Measurements from ENCODE around the gene FMO2.

FMO2 gene

GRCh38 chr1:171185091-171185490 is at the start of gene FMO2:
Gene FMO2 (plus strand): TSS chr1:171185300. CDS start chr1:171185714, 414 bp downstream.
- DNase-seq (ENCODE audit: low read depth in 2 of 3, low spot score in 1 of 3), result no peak

GRCh38 chr1:171137580-171137979 is 47.5 kb upstream of the FMO2 start:
- DNase-seq (ENCODE audit: low read depth in 2 of 3, low spot score in 1 of 3), result no peak

- no peak for DNase-seq (ENCODE audit: low read depth in 2 of 3, low spot score in 1 of 3)
Observed at GRCh38 chr1:171138980-171139379, 46.1 kb upstream of the FMO2 start.

GRCh38 chr1:171139890-171140289 is 45.2 kb upstream of the FMO2 start:
- no peak for DNase-seq (ENCODE audit: low read depth in 2 of 3, low spot score in 1 of 3)

- DNase-seq (ENCODE audit: low read depth in 2 of 3, low spot score in 1 of 3), result no peak
Observed at GRCh38 chr1:171140401-171140800, 44.7 kb upstream of the FMO2 start.

- DNase-seq (ENCODE audit: low read depth in 2 of 3, low spot score in 1 of 3), result no peak
Observed at GRCh38 chr1:171140956-171141687, 44.0 kb upstream of the FMO2 start.

GRCh38 chr1:171141688-171142415 is 43.2 kb upstream of the FMO2 start:
- DNase-seq (ENCODE audit: low read depth in 2 of 3, low spot score in 1 of 3), result no peak

GRCh38 chr1:171142416-171143385 is 42.4 kb upstream of the FMO2 start:
- DNase-seq (ENCODE audit: low read depth in 2 of 3, low spot score in 1 of 3), result no peak

GRCh38 chr1:171150156-171150555 is 34.9 kb upstream of the FMO2 start:
- DNase-seq (ENCODE audit: low read depth in 2 of 3, low spot score in 1 of 3), result no peak

- DNase-seq (ENCODE audit: low read depth in 2 of 3, low spot score in 1 of 3), result no peak
Observed at GRCh38 chr1:171152549-171152948, 32.6 kb upstream of the FMO2 start.

GRCh38 chr1:171155484-171155883 is 29.6 kb upstream of the FMO2 start:
- DNase-seq (ENCODE audit: low read depth in 2 of 3, low spot score in 1 of 3), result no peak

- DNase-seq (ENCODE audit: low read depth in 2 of 3, low spot score in 1 of 3), result no peak
Observed at GRCh38 chr1:171158096-171158495, 27.0 kb upstream of the FMO2 start.

- no peak for DNase-seq (ENCODE audit: low read depth in 2 of 3, low spot score in 1 of 3)
Observed at GRCh38 chr1:171158551-171158950, 26.5 kb upstream of the FMO2 start.

- DNase-seq (ENCODE audit: low read depth in 2 of 3, low spot score in 1 of 3), result no peak
Observed at GRCh38 chr1:171159148-171159547, 26.0 kb upstream of the FMO2 start.

GRCh38 chr1:171160211-171160610 is 24.9 kb upstream of the FMO2 start:
- DNase-seq (ENCODE audit: low read depth in 2 of 3, low spot score in 1 of 3), result no peak

GRCh38 chr1:171160639-171161354 is 24.3 kb upstream of the FMO2 start:
- no peak for DNase-seq (ENCODE audit: low read depth in 2 of 3, low spot score in 1 of 3)

GRCh38 chr1:171161431-171161830 is 23.7 kb upstream of the FMO2 start:
- no peak for DNase-seq (ENCODE audit: low read depth in 2 of 3, low spot score in 1 of 3)

GRCh38 chr1:171166361-171166760 is 18.7 kb upstream of the FMO2 start:
- no peak for DNase-seq (ENCODE audit: low read depth in 2 of 3, low spot score in 1 of 3)

- DNase-seq (ENCODE audit: low read depth in 2 of 3, low spot score in 1 of 3), result no peak
Observed at GRCh38 chr1:171167785-171168184, 17.3 kb upstream of the FMO2 start.

GRCh38 chr1:171172471-171172870 is 12.6 kb upstream of the FMO2 start:
- DNase-seq (ENCODE audit: low read depth in 2 of 3, low spot score in 1 of 3), result no peak

GRCh38 chr1:171173069-171173468 is 12.0 kb upstream of the FMO2 start:
- DNase-seq (ENCODE audit: low read depth in 2 of 3, low spot score in 1 of 3), result no peak

Measured in stimulated activated CD4-positive, alpha-beta T cell treated with anti-CD3 and anti-CD28 coated beads, Interleukin-12 subunit alpha, Interleukin-12 subunit beta, amount 100 ng/mL, for 48 hours (primary cell).